ENCODE results near the gene WDPCP. TPM values are rescaled to one million over a fixed set of nuclear protein-coding genes. Genes with fewer than 3 reads are reported as not detected.

WDPCP gene
- total and polyA plus RNA-seq, 2 of the 13 experiments (the other 11 are each of a cell fraction or from before 2014, with no cell fraction given): 2.9 to 5.2 TPM

- peak; percentile 64; the same call in 1 of the 2 replicates for TF ChIP-seq ZNF547 (CRISPR knock-in tag; IDR thresholded peaks at IDR 0.05)
- TF ChIP-seq, protein P1, sequence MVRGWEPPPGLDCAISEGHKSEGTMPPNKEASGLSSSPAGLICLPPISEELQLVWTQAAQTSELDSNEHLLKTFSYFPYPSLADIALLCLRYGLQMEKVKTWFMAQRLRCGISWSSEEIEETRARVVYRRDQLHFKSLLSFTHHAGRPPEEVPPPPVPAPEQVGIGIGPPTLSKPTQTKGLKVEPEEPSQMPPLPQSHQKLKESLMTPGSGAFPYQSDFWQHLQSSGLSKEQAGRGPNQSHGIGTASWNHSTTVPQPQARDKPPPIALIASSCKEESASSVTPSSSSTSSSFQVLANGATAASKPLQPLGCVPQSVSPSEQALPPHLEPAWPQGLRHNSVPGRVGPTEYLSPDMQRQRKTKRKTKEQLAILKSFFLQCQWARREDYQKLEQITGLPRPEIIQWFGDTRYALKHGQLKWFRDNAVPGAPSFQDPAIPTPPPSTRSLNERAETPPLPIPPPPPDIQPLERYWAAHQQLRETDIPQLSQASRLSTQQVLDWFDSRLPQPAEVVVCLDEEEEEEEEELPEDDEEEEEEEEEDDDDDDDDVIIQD (CRISPR knock-in tag; IDR thresholded peaks at IDR 0.05; ENCODE audit: low read depth): no peak
- peak; percentile 51; the same call in 1 of the 2 replicates for TF ChIP-seq SP5 (CRISPR knock-in tag; IDR thresholded peaks at IDR 0.05; ENCODE audit: borderline replicate concordance, low read depth)
- TF ChIP-seq ZFX (CRISPR knock-in tag; IDR thresholded peaks at IDR 0.05; ENCODE audit: low read depth): peak; percentile 25; the same call in 1 of the 2 replicates
- 0 out of 2 replicates have a peak, but pooled peaks have one; percentile 22 for TF ChIP-seq MED1 (CRISPR knock-in tag; IDR thresholded peaks at IDR 0.05)
- peak; percentile 54; the same call in 1 of the 2 replicates for TF ChIP-seq SOX5 (CRISPR knock-in tag; IDR thresholded peaks at IDR 0.05; ENCODE audit: borderline replicate concordance)
- peak; percentile 44; the same call in 1 of the 2 replicates for TF ChIP-seq SAP130 (CRISPR knock-in tag; IDR thresholded peaks at IDR 0.05; ENCODE audit: low read depth)
- TF ChIP-seq SOX6 (IDR thresholded peaks at IDR 0.05): no peak
- TF ChIP-seq SOX6 (CRISPR knock-in tag; IDR thresholded peaks at IDR 0.05): peak; percentile 64
- TF ChIP-seq, protein P2, sequence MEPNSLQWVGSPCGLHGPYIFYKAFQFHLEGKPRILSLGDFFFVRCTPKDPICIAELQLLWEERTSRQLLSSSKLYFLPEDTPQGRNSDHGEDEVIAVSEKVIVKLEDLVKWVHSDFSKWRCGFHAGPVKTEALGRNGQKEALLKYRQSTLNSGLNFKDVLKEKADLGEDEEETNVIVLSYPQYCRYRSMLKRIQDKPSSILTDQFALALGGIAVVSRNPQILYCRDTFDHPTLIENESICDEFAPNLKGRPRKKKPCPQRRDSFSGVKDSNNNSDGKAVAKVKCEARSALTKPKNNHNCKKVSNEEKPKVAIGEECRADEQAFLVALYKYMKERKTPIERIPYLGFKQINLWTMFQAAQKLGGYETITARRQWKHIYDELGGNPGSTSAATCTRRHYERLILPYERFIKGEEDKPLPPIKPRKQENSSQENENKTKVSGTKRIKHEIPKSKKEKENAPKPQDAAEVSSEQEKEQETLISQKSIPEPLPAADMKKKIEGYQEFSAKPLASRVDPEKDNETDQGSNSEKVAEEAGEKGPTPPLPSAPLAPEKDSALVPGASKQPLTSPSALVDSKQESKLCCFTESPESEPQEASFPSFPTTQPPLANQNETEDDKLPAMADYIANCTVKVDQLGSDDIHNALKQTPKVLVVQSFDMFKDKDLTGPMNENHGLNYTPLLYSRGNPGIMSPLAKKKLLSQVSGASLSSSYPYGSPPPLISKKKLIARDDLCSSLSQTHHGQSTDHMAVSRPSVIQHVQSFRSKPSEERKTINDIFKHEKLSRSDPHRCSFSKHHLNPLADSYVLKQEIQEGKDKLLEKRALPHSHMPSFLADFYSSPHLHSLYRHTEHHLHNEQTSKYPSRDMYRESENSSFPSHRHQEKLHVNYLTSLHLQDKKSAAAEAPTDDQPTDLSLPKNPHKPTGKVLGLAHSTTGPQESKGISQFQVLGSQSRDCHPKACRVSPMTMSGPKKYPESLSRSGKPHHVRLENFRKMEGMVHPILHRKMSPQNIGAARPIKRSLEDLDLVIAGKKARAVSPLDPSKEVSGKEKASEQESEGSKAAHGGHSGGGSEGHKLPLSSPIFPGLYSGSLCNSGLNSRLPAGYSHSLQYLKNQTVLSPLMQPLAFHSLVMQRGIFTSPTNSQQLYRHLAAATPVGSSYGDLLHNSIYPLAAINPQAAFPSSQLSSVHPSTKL (CRISPR knock-in tag; IDR thresholded peaks at IDR 0.05): peak; percentile 39
- no peak for TF ChIP-seq UBTF (CRISPR knock-in tag; IDR thresholded peaks at IDR 0.05)
- 0 out of 2 replicates have a peak, but pooled peaks have one; percentile 32 for TF ChIP-seq ELF1 (CRISPR knock-in tag; IDR thresholded peaks at IDR 0.05)
- TF ChIP-seq CEBPG (CRISPR knock-in tag; IDR thresholded peaks at IDR 0.05): 0 out of 2 replicates have a peak, but pooled peaks have one; percentile 38
- peak; percentile 81; the same call in 1 of the 2 replicates for TF ChIP-seq ZNF784 (CRISPR knock-in tag; IDR thresholded peaks at IDR 0.05; ENCODE audit: borderline replicate concordance)
- TF ChIP-seq SOX13 (IDR thresholded peaks at IDR 0.05): no peak
- TF ChIP-seq SOX13 (CRISPR knock-in tag; conservative IDR thresholded peaks at IDR 0.05 in 1 of 2, IDR thresholded peaks at IDR 0.05 in 1 of 2): peak in 1 of 2 experiments; percentile 54; a peak in 2 of 4 replicates
- TF ChIP-seq FOXO1 (CRISPR knock-in tag; IDR thresholded peaks at IDR 0.05): peak; percentile 52; the same call in 1 of the 2 replicates
- no peak for TF ChIP-seq GABPA (IDR thresholded peaks at IDR 0.05; ENCODE audit: low read depth, low read length)
- TF ChIP-seq GABPA (CRISPR knock-in tag; IDR thresholded peaks at IDR 0.05; ENCODE audit: low read depth): no peak
- TF ChIP-seq ZNF782 (CRISPR knock-in tag; IDR thresholded peaks at IDR 0.05; ENCODE audit: borderline replicate concordance): 0 out of 2 replicates have a peak, but pooled peaks have one; percentile 24
- no peak for TF ChIP-seq NCOA2 (CRISPR knock-in tag; IDR thresholded peaks at IDR 0.05)
Measured at GRCh38 chr2:63614983-63615945, 27.0 kb upstream of the WDPCP start (continued).

Data from HepG2 (cell line).